Neural progenitor cell (in vitro differentiated cells): ENCODE measurements around the gene TRIM2.

ENCODE experiments used
- CTCF ChIP-seq: fragments of 200-600 bp; sonication (generic); IDR thresholded peaks from 2 replicates; pipeline ENCODE4 v1.5.1; 2017; ENCODE audit warnings: antibody characterized with exemption, mild to moderate bottlenecking
- EZH2 ChIP-seq: fragments of 200-600 bp; sonication (generic); IDR thresholded peaks from 2 replicates; pipeline ENCODE4 v1.6.1; 2017; ENCODE audit warnings: antibody characterized with exemption, mild to moderate bottlenecking, moderate library complexity
- EZH2phosphoT487 ChIP-seq: fragments of 200-600 bp; sonication (generic); IDR thresholded peaks from 2 replicates; pipeline ENCODE4 v1.6.1; 2017; ENCODE audit warnings: antibody characterized with exemption

GRCh38 chr4:153189016-153189801, 15.0 kb upstream of the TRIM2 start:
- TF ChIP-seq CTCF (no peak), EZH2 (no peak), EZH2phosphoT487 (no peak)
